ENCODE measurements around the gene HPX. TPM values are rescaled to one million over a fixed set of nuclear protein-coding genes. Genes with fewer than 3 reads are reported as not detected.
"Not testable (repeated sequence)": the region's sequence is repeated elsewhere in the genome, so short reads cannot be mapped to it uniquely, and the experiment has no call there.

Gene HPX
- total RNA-seq, 2 donors from 2014 or later, result 1.8 to 5.3 TPM

DNA sequence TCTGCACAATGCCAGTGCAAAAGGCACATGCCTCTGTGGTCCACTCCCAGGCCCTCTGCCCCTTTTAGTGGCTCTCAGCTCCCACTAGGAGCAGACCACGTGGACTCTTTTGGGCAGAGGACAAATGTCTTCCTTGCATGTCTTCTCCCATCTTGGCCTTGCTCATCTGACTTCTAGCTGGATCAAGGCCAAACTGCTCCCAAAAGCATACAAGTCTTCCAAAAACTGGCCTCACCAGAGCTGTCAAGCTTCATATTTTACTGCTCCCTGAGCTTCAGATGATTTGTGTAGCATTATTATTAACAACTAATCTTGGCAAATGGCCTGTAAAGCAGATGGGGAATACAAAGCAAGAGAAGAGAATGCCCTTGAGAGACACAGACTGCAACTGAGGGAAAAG lies 43.6 kb downstream of the HPX start:
- intact Hi-C loops (cut with DNase I), result no loop called here
- Histone ChIP-seq H3K4me3 (no peak overlapping the region), H3K27ac (no peak overlapping the region), H3K27me3 (no peaks in the 10 kb centered on the region), H3K36me3 (no peaks in the 10 kb centered on the region), H3K9ac (ENCODE audit: low read depth in 2 of 2, low read length in 2 of 2) (no peak overlapping the region), H3K9me3 (no peaks in the 10 kb centered on the region), H3K4me1 (no peaks in the 10 kb centered on the region)
- TF ChIP-seq, protein P1, sequence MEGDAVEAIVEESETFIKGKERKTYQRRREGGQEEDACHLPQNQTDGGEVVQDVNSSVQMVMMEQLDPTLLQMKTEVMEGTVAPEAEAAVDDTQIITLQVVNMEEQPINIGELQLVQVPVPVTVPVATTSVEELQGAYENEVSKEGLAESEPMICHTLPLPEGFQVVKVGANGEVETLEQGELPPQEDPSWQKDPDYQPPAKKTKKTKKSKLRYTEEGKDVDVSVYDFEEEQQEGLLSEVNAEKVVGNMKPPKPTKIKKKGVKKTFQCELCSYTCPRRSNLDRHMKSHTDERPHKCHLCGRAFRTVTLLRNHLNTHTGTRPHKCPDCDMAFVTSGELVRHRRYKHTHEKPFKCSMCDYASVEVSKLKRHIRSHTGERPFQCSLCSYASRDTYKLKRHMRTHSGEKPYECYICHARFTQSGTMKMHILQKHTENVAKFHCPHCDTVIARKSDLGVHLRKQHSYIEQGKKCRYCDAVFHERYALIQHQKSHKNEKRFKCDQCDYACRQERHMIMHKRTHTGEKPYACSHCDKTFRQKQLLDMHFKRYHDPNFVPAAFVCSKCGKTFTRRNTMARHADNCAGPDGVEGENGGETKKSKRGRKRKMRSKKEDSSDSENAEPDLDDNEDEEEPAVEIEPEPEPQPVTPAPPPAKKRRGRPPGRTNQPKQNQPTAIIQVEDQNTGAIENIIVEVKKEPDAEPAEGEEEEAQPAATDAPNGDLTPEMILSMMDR (IDR thresholded peaks at IDR 0.05), result no peak
- no peak for DNase-seq

DNA sequence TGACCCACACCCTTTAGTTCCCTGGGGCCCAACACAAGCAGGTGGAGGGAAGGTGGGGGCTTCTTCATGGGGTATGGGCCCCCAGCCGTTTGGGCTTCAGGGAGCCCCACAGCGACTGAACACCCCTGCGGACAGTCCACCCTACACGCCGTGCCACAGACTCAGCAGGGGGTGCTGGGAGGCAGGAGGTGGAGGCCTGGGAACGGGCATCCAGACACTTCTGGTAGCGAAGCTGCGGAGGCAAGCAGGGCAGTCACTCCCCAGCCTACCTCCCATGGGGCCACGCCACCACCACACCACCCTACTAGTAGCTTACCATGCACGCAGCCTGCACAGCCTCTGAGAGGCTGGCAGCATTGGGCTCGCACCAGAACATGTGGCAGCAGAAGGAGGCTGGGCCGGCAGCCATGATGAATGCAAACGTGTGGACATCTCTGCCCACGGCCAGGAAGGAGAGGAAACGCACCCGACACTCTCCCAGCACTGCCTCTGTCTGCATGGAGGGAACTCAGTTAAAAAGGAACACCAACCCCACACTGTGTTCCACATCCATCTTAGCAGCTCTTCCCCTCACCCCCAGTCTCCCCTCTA lies 45.2 kb downstream of the HPX start:
- TF ChIP-seq, protein P1 (IDR thresholded peaks at IDR 0.05), result no peak
- no peak overlapping the region for H3K27ac ChIP-seq
- H3K36me3 ChIP-seq, result no peaks in the 10 kb centered on the region
- H3K9ac ChIP-seq (ENCODE audit: low read depth in 2 of 2, low read length in 2 of 2), result no peak overlapping the region
- H3K4me3 ChIP-seq, result no peak overlapping the region
- intact Hi-C loops (cut with DNase I), result no loop called here
- H3K27me3 ChIP-seq, result no peaks in the 10 kb centered on the region
- H3K4me1 ChIP-seq, result no peaks in the 10 kb centered on the region
- DNase-seq, result no peak
- no peaks in the 10 kb centered on the region for H3K9me3 ChIP-seq

DNA sequence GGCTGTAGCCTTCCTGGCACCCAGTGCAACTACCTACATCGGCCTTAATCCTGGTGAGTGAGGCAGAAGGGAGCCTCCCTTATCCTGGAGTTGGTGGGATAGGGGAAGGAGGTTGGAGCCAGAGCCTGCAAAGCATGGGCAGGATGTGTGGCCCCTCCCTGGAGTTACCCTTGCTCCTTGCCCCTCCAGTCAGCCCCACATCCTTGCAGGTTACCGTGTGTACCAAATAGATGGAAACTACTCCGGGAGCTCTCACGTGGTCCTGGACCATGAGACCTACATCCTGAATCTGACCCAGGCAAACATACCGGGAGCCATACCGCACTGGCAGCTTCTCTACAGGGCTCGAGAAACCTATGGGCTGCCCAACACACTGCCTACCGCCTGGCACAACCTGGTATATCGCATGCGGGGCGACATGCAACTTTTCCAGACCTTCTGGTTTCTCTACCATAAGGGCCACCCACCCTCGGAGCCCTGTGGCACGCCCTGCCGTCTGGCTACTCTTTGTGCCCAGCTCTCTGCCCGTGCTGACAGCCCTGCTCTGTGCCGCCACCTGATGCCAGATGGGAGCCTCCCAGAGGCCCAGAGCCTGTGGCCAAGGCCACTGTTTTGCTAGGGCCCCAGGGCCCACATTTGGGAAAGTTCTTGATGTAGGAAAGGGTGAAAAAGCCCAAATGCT lies 46.7 kb downstream of the HPX start:
- H3K9me3 ChIP-seq, result no peaks in the 10 kb centered on the region
- H3K4me1 ChIP-seq, result no peaks in the 10 kb centered on the region
- DNase-seq, result no peak
- H3K9ac ChIP-seq (ENCODE audit: low read depth in 2 of 2, low read length in 2 of 2), result no peak overlapping the region
- no peaks in the 10 kb centered on the region for H3K36me3 ChIP-seq
- intact Hi-C loops (cut with DNase I), result no loop called here
- TF ChIP-seq, protein P1 (IDR thresholded peaks at IDR 0.05), result no peak
- no peak overlapping the region for H3K27ac ChIP-seq
- H3K27me3 ChIP-seq, result no peaks in the 10 kb centered on the region
- no peak overlapping the region for H3K4me3 ChIP-seq

DNA sequence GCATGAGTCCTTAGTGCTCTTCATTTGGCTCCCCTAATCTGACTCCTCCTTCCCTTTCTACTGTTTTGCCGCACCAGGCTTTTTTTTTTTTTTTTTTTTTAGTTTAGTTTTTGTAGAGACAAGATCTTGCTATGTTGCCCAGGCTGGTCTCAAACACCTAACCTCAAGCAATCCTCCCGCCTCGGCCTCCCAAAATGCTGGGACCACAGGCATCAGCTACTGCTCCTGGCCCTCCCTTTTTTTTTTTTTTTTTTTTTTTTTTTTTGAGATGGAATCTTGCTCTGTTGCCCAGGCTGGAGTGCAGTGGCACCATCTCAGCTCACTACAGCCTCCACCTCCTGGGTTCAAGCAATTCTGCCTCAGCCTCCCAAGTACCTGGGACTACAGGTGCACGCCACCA lies 48.5 kb downstream of the HPX start:
- intact Hi-C loops (cut with DNase I), result not testable (repeated sequence)

DNA sequence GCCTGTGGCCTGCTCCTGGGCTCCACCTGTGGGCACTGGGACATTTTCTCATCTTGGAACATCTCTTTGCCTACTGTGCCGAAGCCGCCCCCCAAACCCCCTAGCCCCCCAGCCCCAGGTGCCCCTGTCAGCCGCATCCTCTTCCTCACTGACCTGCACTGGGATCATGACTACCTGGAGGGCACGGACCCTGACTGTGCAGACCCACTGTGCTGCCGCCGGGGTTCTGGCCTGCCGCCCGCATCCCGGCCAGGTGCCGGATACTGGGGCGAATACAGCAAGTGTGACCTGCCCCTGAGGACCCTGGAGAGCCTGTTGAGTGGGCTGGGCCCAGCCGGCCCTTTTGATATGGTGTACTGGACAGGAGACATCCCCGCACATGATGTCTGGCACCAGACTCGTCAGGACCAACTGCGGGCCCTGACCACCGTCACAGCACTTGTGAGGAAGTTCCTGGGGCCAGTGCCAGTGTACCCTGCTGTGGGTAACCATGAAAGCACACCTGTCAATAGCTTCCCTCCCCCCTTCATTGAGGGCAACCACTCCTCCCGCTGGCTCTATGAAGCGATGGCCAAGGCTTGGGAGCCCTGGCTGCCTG lies 49.2 kb downstream of the HPX start:
- H3K36me3 ChIP-seq, result no peaks in the 10 kb centered on the region
- intact Hi-C loops (cut with DNase I), result no loop called here
- no peak overlapping the region for H3K9ac ChIP-seq (ENCODE audit: low read depth in 2 of 2, low read length in 2 of 2)
- no peaks in the 10 kb centered on the region for H3K27me3 ChIP-seq
- H3K27ac ChIP-seq, result no peak overlapping the region
- TF ChIP-seq, protein P1 (IDR thresholded peaks at IDR 0.05), result no peak
- no peaks in the 10 kb centered on the region for H3K9me3 ChIP-seq
- DNase-seq, result no peak
- peak overlapping the region; percentile 84 for H3K4me3 ChIP-seq
- H3K4me1 ChIP-seq, result peaks cover 4% of the 10 kb centered on the region

More for the DNA sequence above, 48.5 kb downstream of the HPX start:
- H3K27me3 ChIP-seq; H3K27ac ChIP-seq; H3K9me3 ChIP-seq; H3K36me3 ChIP-seq; H3K4me1 ChIP-seq; DNase-seq; H3K4me3 ChIP-seq; H3K9ac ChIP-seq (ENCODE audit: low read depth in 2 of 2, low read length in 2 of 2): not testable (repeated sequence)
